ENCODE results near the gene DMGDH.

Gene DMGDH

GRCh38 chr5:79070350-79070667 lies 835 bp upstream of the DMGDH start:
- no peak for DNase-seq (ENCODE audit: low read depth in 2 of 3, low spot score in 2 of 3)

GRCh38 chr5:79062436-79062835 lies 7.0 kb downstream of the DMGDH start:
- no peak for DNase-seq (ENCODE audit: low read depth in 2 of 3, low spot score in 2 of 3)

DNA sequence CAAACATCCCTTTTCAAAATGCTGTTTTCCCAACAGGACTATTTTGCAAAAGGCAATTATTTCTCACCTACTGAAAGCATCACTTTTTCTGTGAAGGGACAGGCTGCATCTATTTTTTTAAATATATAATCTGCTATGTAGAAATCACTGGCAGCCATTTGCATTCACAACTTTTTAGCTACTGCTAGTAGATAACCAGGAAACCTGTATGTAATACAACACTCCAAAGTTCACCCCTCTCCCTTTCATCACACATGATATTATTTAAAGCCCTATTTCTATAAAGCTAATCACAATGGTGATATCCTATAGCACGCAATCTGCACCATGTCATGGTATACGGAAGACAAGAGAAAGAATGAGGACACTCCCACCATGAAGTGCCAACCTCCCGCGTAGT lies 9.8 kb downstream of the DMGDH start:
- DNase-seq (ENCODE audit: low read depth in 2 of 3, low spot score in 2 of 3) = no peak

DNA sequence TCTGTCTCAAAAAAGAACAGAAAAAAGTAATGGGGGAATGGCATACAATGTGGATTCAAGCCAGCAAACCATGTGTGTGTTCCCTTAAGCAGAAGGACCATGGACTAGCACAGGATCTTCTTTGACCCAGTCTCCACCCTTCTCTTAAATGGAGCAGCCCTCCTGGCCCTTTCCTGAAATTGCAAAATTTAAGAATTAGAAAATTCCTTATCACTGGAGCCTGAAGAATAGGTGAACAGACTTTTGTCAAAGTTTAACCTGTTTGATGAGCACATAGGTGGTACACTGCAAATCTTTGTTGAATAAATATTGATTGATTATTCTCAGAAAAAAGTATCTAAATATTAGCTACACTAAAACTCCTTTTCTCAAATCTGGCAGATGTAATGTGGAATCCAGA lies 12.6 kb downstream of the DMGDH start:
- DNase-seq (ENCODE audit: low read depth in 2 of 3, low spot score in 2 of 3) = no peak

- no peak for DNase-seq (ENCODE audit: low read depth in 2 of 3, low spot score in 2 of 3)
Measured at GRCh38 chr5:79055017-79055416, 14.5 kb downstream of the DMGDH start.

DNA sequence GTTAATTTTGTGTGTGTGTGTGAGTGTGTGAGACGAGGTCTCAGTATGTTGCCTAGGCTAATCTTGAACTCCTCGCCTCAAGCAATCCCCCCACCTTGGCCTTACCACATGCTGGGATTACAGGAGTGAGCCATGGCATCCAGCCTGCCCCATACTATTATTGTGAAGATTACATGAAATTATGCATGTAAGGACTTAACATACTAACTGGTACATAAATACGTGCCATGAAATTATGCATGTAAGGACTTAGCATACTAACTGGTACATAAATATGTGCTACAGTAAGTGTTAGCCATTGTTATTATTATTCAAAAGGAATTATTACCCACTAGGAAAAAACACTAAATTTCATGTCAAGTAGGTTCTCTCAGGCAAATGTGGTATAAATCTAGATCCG lies 16.2 kb downstream of the DMGDH start:
- DNase-seq (ENCODE audit: low read depth in 2 of 3, low spot score in 2 of 3) = no peak

GRCh38 chr5:79050498-79050897 lies 19.0 kb downstream of the DMGDH start:
- DNase-seq (ENCODE audit: low read depth in 2 of 3, low spot score in 2 of 3) = no peak

DNA sequence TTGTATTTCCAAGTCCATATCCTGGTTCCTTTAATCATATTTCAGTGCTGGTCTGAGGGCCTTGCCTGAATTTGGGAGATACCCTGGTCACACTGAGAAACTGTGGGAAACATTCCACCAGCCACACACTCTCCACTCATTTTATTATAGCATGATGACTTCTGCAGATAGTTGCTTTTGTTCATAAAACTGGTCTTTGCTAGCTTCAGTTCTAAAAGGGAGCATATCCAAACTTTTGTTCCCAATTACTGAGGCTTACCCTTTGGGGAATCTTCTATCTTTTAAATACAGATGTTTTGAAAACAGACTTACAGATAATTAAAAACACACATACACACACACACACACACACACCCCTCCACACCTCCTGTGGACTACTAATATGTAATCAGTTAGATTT lies 21.0 kb downstream of the DMGDH start:
- no peak for DNase-seq (ENCODE audit: low read depth in 2 of 3, low spot score in 2 of 3)

DNA sequence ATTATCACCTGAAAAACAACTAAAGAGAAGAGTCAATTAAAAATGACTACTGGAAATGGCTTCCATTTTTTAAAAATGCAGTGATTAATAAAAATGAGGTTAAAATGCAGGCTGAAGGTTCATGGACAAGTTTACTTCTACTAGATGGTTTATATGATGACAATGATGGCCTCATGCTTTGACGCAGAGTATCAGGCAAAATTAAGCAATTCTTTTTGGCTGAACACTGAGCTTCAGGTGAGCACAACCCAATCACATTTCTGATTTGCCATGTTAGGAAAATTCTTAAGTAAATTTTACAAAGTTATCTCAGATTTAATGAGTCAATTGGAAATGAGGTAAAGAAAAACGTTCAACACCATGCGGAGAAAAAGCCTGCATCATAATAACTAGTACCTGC lies 22.3 kb downstream of the DMGDH start:
- DNase-seq (ENCODE audit: low read depth in 2 of 3, low spot score in 2 of 3) = no peak

- no peak for DNase-seq (ENCODE audit: low read depth in 2 of 3, low spot score in 2 of 3)
Measured at GRCh38 chr5:79042188-79042587, 27.3 kb downstream of the DMGDH start.

DNA sequence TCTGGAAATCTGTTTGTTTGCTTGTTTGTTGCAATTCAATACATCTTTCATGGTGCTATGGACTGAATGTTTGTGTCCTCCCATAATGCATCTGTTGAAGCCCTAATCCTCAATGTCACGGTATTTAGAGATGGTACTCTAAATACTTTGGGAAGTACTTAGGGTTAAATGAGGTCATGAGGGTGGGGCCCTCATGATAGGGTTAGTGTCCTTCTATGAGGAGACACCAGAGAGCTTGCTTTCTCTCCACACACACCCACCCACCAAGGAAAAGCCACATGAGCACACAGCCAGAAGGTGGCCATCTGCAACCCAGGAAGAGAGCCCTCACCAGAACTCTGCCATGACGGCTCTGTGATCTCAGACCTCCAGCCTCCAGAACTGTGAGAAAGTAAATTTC lies 32.7 kb downstream of the DMGDH start:
- DNase-seq (ENCODE audit: low read depth in 2 of 3, low spot score in 2 of 3) = no peak

DNA sequence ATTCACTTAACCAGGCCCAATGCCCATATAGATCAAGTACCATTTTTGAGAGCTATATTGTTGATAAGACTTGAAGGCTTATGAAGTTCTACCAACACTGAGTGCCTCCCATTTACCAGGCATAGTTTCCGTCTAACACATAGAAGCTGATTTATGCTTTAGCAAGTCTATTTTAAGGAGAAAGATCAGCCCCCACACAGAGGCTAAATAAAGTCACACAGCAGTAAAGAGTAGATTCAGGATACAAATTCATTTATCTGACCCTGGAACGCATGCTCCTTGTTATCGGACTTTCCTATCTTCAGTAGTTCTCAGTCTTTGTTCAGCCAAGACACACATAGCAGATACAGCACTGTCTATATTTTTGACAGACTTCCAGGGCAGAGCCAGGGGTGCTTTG lies 34.2 kb downstream of the DMGDH start:
- DNase-seq (ENCODE audit: low read depth in 2 of 3, low spot score in 2 of 3) = no peak

DNA sequence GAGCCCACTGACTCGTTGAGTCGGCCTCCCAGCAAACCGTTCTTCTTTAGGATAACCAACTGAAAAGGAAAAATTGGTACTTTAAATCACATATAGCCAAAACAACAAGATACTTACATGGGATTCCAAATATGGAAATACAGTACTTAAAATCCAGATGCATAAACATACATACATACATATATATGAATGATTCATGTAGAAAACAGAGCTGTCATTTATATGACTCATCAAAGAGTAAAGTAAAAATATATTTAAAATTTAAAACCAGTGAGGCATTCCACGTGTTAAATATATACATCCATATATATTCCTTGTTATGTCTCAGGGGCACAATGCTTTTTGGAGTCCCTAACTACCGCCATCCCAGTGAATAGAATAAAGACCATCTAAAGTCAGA lies 36.7 kb downstream of the DMGDH start:
- no peak for DNase-seq (ENCODE audit: low read depth in 2 of 3, low spot score in 2 of 3)

DNA sequence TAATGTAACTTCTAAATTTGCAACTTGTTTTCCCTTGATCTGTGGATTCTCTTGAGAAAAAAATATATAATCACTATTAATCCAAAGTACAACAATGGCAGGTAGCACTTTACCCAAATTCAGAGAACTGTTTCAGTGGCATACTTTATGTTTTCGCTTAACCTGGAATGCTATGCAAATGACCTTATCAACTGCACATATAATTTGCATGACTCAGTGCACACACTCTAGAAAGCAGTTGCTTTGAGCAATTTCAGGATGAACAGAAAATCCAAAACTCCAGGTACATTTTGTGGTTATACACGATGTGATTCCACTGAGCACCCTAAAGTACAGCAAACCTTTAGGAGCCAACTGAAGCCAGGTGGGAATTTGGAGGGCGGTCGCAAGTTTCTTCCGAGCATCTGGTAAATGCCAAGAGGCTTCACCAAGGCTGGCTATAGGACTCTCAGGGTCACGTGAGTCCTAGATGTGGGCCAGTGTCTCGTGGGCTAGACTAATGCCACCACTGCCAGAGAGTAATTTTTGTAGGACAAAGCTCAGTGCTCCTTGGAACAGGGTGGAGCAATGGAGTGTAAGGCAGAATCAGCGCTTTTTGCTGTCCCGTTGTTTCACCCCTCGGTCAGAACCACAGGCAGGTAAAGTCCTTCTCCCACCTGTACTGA lies 37.3 kb downstream of the DMGDH start:
- no peak for DNase-seq (ENCODE audit: low read depth in 2 of 3, low spot score in 2 of 3)

DNA sequence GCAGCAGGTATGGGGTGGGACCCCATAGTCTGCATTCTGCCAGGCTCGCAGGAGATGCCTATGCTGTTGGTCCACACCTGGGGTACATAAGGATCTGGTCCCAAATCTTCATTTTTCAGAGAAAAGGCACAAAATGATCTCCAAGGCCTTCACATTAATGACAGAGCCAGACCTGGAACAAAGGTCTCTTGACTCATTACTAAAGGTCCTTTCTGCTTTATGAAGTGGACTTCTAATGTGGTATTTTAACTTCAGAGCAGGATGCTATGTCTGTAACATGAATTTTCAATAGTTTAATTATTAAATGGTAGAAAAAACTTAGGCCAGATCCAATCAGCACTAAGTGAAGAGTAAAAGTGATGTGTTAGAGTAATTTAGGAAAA lies 38.0 kb downstream of the DMGDH start:
- DNase-seq (ENCODE audit: low read depth in 2 of 3, low spot score in 2 of 3) = no peak

- no peak for DNase-seq (ENCODE audit: low read depth in 2 of 3, low spot score in 2 of 3)
Measured at GRCh38 chr5:79030663-79031484, 38.6 kb downstream of the DMGDH start.

GRCh38 chr5:79025054-79025472 lies 44.4 kb downstream of the DMGDH start:
- peak in 2 of 3 experiments; percentile 16 to 23 for DNase-seq (ENCODE audit: low read depth in 2 of 3, low spot score in 2 of 3)

DNA sequence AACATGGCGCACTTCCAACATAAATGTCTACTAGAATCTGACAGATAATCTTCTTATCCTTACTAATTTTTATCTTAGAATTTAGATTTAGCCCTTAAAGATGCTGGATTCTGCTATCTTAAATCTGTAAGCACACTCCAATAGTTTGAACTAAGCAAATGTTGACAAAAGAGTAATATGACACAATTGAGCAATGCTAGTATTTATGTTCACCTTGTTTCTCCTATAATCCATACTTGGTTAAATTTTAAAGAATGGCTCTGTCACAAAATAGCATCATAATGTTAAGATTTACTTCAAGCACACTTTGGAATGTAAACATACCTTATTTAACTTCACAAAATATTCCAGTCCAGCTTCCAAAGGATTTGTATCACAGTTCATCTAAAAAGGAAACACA lies 45.5 kb downstream of the DMGDH start:
- no peak for DNase-seq (ENCODE audit: low read depth in 2 of 3, low spot score in 2 of 3)

GRCh38 chr5:79023348-79023747 lies 46.1 kb downstream of the DMGDH start:
- DNase-seq (ENCODE audit: low read depth in 2 of 3, low spot score in 2 of 3) = no peak

DNA sequence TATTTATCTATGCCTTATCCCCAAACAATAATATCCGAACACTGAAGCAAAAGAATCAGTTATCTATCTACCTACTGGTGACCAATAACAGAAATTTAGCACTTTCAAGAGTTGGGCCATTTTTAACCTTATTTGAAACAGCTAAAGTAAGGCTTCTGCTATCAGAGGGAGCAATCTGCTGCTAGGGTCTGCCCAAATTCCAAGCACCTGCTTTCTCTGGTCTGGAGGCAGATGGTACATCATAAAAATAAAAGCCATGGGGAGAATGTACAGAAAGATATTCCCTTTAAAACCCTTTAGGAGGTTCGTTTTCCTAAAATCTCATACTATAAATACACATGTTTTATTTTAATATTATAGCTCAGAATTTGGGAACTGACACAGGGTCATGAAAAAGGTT lies 46.7 kb downstream of the DMGDH start:
- DNase-seq (ENCODE audit: low read depth in 2 of 3, low spot score in 2 of 3) = no peak

GRCh38 chr5:79021753-79022152 lies 47.7 kb downstream of the DMGDH start:
- no peak for DNase-seq (ENCODE audit: low read depth in 2 of 3, low spot score in 2 of 3)

DNA sequence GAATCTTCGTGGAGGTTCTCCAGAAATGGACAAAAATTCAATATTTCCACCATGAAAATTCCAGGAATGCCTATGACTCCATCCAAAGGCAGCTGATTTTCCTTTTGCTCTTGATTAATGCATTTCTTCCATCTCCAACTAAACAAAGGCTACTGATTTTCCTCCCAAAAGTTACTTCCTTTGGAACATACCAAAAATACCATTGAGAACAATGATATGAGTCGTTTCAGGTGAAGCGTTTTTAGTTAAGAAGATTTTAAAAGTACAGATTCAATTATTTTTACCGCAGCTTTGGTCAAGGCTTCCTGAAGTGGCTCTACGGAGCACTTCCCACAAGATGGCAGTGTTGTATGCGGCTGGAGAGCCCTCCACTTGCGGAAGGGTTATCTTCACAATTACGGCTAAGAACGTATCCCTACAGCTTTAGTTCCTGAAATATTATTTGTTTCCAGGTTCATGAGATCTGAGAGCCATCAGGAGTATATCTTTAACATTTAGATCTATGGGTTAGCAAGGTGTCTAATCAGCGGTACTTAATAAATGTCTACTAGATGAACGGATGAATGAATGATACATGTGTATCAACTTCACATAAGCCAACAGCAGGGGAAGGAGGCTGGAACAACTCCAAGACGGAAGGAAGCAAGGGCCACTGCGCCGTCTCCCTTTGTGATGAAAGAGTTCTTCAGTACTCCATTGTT lies 48.5 kb downstream of the DMGDH start:
- DNase-seq (ENCODE audit: low read depth in 2 of 3, low spot score in 2 of 3) = no peak
